B cell (primary cell): ENCODE measurements around the gene ZBTB7A. TPM values are rescaled to one million over a fixed set of nuclear protein-coding genes. Genes with fewer than 3 reads are reported as not detected.

ENCODE experiments used
- ATAC-seq: fragments of 200-7000 bp; cut with Tn5 transposase; one replicate; pipeline ENCODE4 v1.10.0; 2021; ENCODE audit warnings: low read depth, mild to moderate bottlenecking, moderate number of reproducible peaks, moderate library complexity
- CTCF ChIA-PET: fragments of 350-600 bp; sonication (Branson Sonifier 250); formaldehyde crosslinking; loops from one replicate; lab custom pipeline; 2021; ENCODE audit warnings: antibody characterized with exemption, inconsistent platforms; lab: Charles Lee
- POLR2A ChIA-PET: fragments of 350-600 bp; sonication (Branson Sonifier 250); formaldehyde crosslinking; loops from one replicate; lab custom pipeline; 2021; ENCODE audit warnings: antibody characterized with exemption; lab: Charles Lee
- DNase-seq: peaks from one replicate; pipeline ENCODE4 v3.0.0; 2013
- H2AFZ ChIP-seq: 2 replicates; pipeline ENCODE4 v1.6.1; 2012; ENCODE audit warnings: mild to moderate bottlenecking, low read depth, low read length; ENCODE audit not compliant: insufficient read depth, poor library complexity, severe bottlenecking
- H3K27ac ChIP-seq, 2 donors: 1 replicate in 1 of 2; 2 replicates in 1 of 2; pipeline ENCODE4 v1.5.1; 2012 to 2013; ENCODE audit warnings: low read length in 2 of 2, mild to moderate bottlenecking in 2 of 2, moderate library complexity in 1 of 2
- H3K27me3 ChIP-seq, 4 experiments: fragments of 200-600 bp in 1 of 4; sonication (generic) in 1 of 4; replicated peaks in 1 of 4; 1 replicate in 2 of 4; 2 replicates in 2 of 4; pipeline versions ENCODE4 v1.6.1 to v1.7.0; 2013 to 2016; ENCODE audit warnings: low read length in 3 of 4, mild to moderate bottlenecking in 2 of 4, mixed read lengths in 1 of 4, moderate library complexity in 1 of 4; ENCODE audit not compliant: insufficient read depth in 4 of 4, control insufficient read depth in 3 of 4; ENCODE audit errors: control extremely low read depth in 1 of 4
- H3K36me3 ChIP-seq, 2 experiments: replicated peaks in 1 of 2; 1 replicate in 1 of 2; 2 replicates in 1 of 2; pipeline versions ENCODE4 v1.6.1 to v1.7.1; 2013; ENCODE audit warnings: low read length in 1 of 2; ENCODE audit not compliant: insufficient read depth in 2 of 2, control insufficient read depth in 1 of 2; ENCODE audit errors: control extremely low read depth in 1 of 2, extremely low read depth in 1 of 2
- H3K4me1 ChIP-seq, 2 donors: fragments of 200-600 bp in 1 of 2; sonication (generic) in 1 of 2; 1 replicate in 1 of 2; 2 replicates in 1 of 2; pipeline versions ENCODE4 v1.5.1 to v1.6.1; 2013 to 2017; ENCODE audit warnings: low read length in 2 of 2; ENCODE audit not compliant: control insufficient read depth in 2 of 2, insufficient read depth in 2 of 2
- H3K4me2 ChIP-seq: replicated peaks from 2 replicates; pipeline ENCODE3; 2012; ENCODE audit warnings: mild to moderate bottlenecking, low read depth, low read length; ENCODE audit not compliant: poor library complexity, severe bottlenecking
- H3K4me3 ChIP-seq, 5 experiments: fragments of 200-600 bp in 1 of 5; sonication (generic) in 1 of 5; 1 replicate in 3 of 5; 2 replicates in 2 of 5; pipeline versions ENCODE4 v1.5.1 to v1.7.0; 2011 to 2016; ENCODE audit warnings: low read length in 4 of 5, mild to moderate bottlenecking in 4 of 5, low read depth in 2 of 5, control low read depth in 1 of 5, moderate library complexity in 1 of 5; ENCODE audit not compliant: insufficient read depth in 1 of 5; ENCODE audit errors: control extremely low read depth in 1 of 5, extremely low read depth in 1 of 5
- H3K79me2 ChIP-seq: fragments of 200-600 bp; sonication (generic); one replicate; pipeline ENCODE4 v1.6.0; 2016; ENCODE audit warnings: low read length; ENCODE audit not compliant: control insufficient read depth, insufficient read depth
- H3K9ac ChIP-seq: fragments of 200-600 bp; sonication (generic); 2 replicates; pipeline ENCODE4 v1.6.1; 2017; ENCODE audit warnings: mild to moderate bottlenecking, low read length, moderate library complexity
- H3K9me3 ChIP-seq, 3 donors: one replicate each; pipeline versions ENCODE4 v1.6.1 to v1.7.1; 2013; ENCODE audit warnings: low read length in 2 of 3; ENCODE audit not compliant: control insufficient read depth in 2 of 3, insufficient read depth in 1 of 3; ENCODE audit errors: control extremely low read depth in 1 of 3
- H4K20me1 ChIP-seq: 2 replicates; pipeline ENCODE4 v1.6.0; 2012; ENCODE audit warnings: mild to moderate bottlenecking, low read length; ENCODE audit not compliant: insufficient read depth, control insufficient read depth, poor library complexity, severe bottlenecking
- H3K27ac Mint-ChIP-seq: one replicate; pipeline ENCODE4 v1.8.0; 2021; ENCODE audit warnings: mixed read lengths
- H3K27me3 Mint-ChIP-seq: one replicate; pipeline ENCODE4 v1.8.0; 2021; ENCODE audit warnings: mixed read lengths
- H3K4me1 Mint-ChIP-seq: one replicate; pipeline ENCODE4 v1.8.0; 2021; ENCODE audit warnings: mixed read lengths
- H3K4me3 Mint-ChIP-seq: one replicate; pipeline ENCODE4 v1.8.0; 2021; ENCODE audit warnings: mixed read lengths
- H3K9me3 Mint-ChIP-seq: one replicate; pipeline ENCODE4 v1.8.0; 2022; ENCODE audit warnings: mixed read lengths; ENCODE audit not compliant: insufficient read depth
- CTCF ChIP-seq: fragments of 200-600 bp; IDR thresholded peaks from one replicate; pipeline ENCODE4 v1.8.0; 2022; ENCODE audit warnings: antibody characterized with exemption, mild to moderate bottlenecking
- EZH2 ChIP-seq: IDR thresholded peaks from 2 replicates; pipeline ENCODE4 v1.6.1; 2012; ENCODE audit warnings: borderline replicate concordance, low read depth, mild to moderate bottlenecking, moderate library complexity, low read length; ENCODE audit not compliant: insufficient read depth, poor library complexity, severe bottlenecking
- WGBS: methylation state at CpG from one replicate; pipeline ENCODE4 v1.1.5; 2013; ENCODE audit warnings: missing lambda C conversion rate; ENCODE audit not compliant: insufficient coverage; 5-methylcytosine and 5-hydroxymethylcytosine counted together
- intact Hi-C: fragments of 100-400 bp; cut with micrococcal nuclease; formaldehyde crosslinking; loops from one replicate; pipeline ENCODE4 v1.10.0; 2022
- polyA plus RNA-seq: library from polyadenylated mRNA; depleted of rRNA; stranded (reverse); fragments of >200 nt; gene quantifications from 2 replicates; pipeline ENCODE4 v1.2.3, GENCODE V29; 2012
- total RNA-seq, 2 donors: library from RNA; stranded (reverse); fragments of 120-200 nt in 1 of 2; gene quantifications; 1 replicate in 1 of 2; 2 replicates in 1 of 2; pipeline versions ENCODE4 v1.2.3 to v1.2.4, GENCODE V29; 2013 to 2022

ZBTB7A gene
- total and polyA plus RNA-seq, 2 donors (not counting 1 experiment from before 2014, with no cell fraction given), result 24.8 to 62.6 TPM

GRCh38 chr19:4101496-4101770, 34.7 kb upstream of the ZBTB7A start:
- ChIA-PET POLR2A (interaction anchor here (0.6 kb wide), 1 partner anchor 26 kb away, joined by 3 read pairs; no protein-coding TSS in a partner anchor), CTCF (no interaction called here)
- no peak overlapping the region for H3K27ac Mint-ChIP-seq
- H3K9ac ChIP-seq, result no peak overlapping the region
- intact Hi-C loops, result no loop called here
- H3K9me3 ChIP-seq, result no peaks in the 10 kb centered on the region
- no peaks in the 10 kb centered on the region for H3K9me3 Mint-ChIP-seq
- H3K4me1 ChIP-seq, result peaks cover 10 to 14% of the 10 kb centered on the region in 2 donors
- no peaks in the 10 kb centered on the region for H3K27me3 ChIP-seq
- H2AFZ ChIP-seq, result no peak overlapping the region
- peaks cover 7% of the 10 kb centered on the region for H3K4me1 Mint-ChIP-seq
- no peak overlapping the region for H3K27ac ChIP-seq
- ATAC-seq (no peak), DNase-seq (no peak)
- over 99% methylated on average over 10 of the region's 10 CpGs for WGBS
- no peaks in the 10 kb centered on the region for H3K27me3 Mint-ChIP-seq
- H3K36me3 ChIP-seq, result peaks cover 0 to 61% of the 10 kb centered on the region in 2 experiments
- H3K4me3 Mint-ChIP-seq, result no peak overlapping the region
- no peak for TF ChIP-seq EZH2
- no peak for TF ChIP-seq CTCF
- peaks cover 8% of the 10 kb centered on the region for H4K20me1 ChIP-seq
- no peak overlapping the region for H3K4me2 ChIP-seq
- H3K79me2 ChIP-seq, result peaks cover 58% of the 10 kb centered on the region
- no peak overlapping the region for H3K4me3 ChIP-seq

DNA sequence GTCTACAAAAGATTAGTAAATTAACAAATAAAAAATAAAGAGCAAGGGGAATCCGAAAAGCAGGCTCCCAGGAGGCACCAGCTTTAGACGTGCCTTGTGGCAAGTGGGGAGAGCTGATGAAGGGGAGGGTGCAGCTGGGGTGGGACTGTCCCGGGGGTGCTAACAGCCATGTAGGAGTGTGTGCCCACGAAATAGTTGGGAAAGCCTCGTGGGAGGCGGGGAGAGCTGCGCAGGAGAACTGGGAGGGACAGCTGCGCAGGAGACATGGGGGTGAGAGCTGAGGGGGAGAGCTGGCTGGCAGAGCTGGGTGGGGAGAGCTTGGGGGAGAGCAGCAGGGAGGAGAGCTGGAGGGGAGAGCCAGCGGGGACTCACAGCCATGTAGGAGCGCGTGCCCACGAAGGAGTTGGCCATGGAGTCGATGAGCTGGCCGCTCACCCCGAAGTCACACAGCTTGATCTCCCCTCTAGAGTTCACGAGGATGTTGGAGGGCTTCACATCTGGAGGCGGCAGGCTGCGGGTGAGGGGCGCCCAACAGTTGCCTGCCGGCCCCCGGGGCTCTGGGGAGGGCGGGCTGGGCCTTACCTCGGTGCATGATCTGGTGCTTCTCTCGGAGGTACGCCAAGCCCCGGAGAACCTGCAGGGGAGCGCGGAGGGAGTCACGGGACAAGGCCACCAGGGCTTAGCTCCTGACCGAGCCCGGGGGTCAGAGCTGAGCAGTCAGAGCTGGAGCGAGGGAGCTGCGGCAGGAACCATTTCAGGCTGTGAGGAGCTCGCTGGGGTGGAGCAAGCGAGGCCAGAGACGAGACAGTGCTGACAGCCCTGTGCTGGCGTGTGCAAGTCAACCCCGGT, 34.2 kb upstream of the ZBTB7A start:
- no peak overlapping the region for H3K9ac ChIP-seq
- intact Hi-C loops, result no loop called here
- POLR2A ChIA-PET, result interaction anchor here (0.5 to 0.6 kb wide), 3 partner anchors 27 to 338 kb away, joined by 3 to 6 read pairs (median 3); no protein-coding TSS in a partner anchor
- no peak overlapping the region for H3K4me3 ChIP-seq
- DNase-seq (no peak), ATAC-seq (no peak)
- Mint-ChIP-seq H3K27ac (no peak overlapping the region), H3K4me1 (peaks cover 7% of the 10 kb centered on the region), H3K9me3 (no peaks in the 10 kb centered on the region), H3K27me3 (no peaks in the 10 kb centered on the region), H3K4me3 (no peak overlapping the region)
- 93% methylated on average over 36 of the region's 38 CpGs for WGBS
- CTCF ChIA-PET, result no interaction called here
- peaks cover 0 to 62% of the 10 kb centered on the region in 2 experiments for H3K36me3 ChIP-seq
- no peak overlapping the region for H3K4me2 ChIP-seq
- H3K27ac ChIP-seq, result no peak overlapping the region
- no peaks in the 10 kb centered on the region for H3K9me3 ChIP-seq
- no peak for TF ChIP-seq EZH2
- no peak for TF ChIP-seq CTCF
- H3K27me3 ChIP-seq, result no peaks in the 10 kb centered on the region
- H3K4me1 ChIP-seq, result peaks cover 10 to 11% of the 10 kb centered on the region in 2 donors
- peaks cover 8% of the 10 kb centered on the region for H4K20me1 ChIP-seq
- H3K79me2 ChIP-seq, result peaks cover 57% of the 10 kb centered on the region
- H2AFZ ChIP-seq, result no peak overlapping the region
